Mesothelial cell of epicardium (in vitro differentiated cells): ENCODE data around the gene PATZ1. TPM values are rescaled to one million over a fixed set of nuclear protein-coding genes. Genes with fewer than 3 reads are reported as not detected.
"Not testable (repeated sequence)": the region's sequence is repeated elsewhere in the genome, so short reads cannot be mapped to it uniquely, and the experiment has no call there.

ENCODE experiments used
- DNase-seq, 2 experiments: peaks; one replicate each; pipeline ENCODE4 v3.0.0; 2021; ENCODE audit warnings: low spot score in 2 of 2; ENCODE audit not compliant: unreplicated experiment in 2 of 2
- H3K27ac Mint-ChIP-seq: 2 replicates; pipeline ENCODE4 v1.8.0; 2021; ENCODE audit warnings: mixed read lengths
- H3K27me3 Mint-ChIP-seq: 2 replicates; pipeline ENCODE4 v1.8.0; 2021; ENCODE audit warnings: low read depth, mixed read lengths
- H3K36me3 Mint-ChIP-seq: 2 replicates; pipeline ENCODE4 v1.8.0; 2021; ENCODE audit warnings: mixed read lengths
- H3K4me1 Mint-ChIP-seq: 2 replicates; pipeline ENCODE4 v1.8.0; 2021; ENCODE audit warnings: mixed read lengths
- H3K4me3 Mint-ChIP-seq: 2 replicates; pipeline ENCODE4 v1.8.0; 2021; ENCODE audit warnings: mild to moderate bottlenecking, moderate library complexity, mixed read lengths
- H3K9me3 Mint-ChIP-seq: 2 replicates; pipeline ENCODE4 v1.8.0; 2021; ENCODE audit warnings: mixed read lengths
- total RNA-seq: library from RNA; stranded (reverse); gene quantifications from 3 replicates; pipeline ENCODE4 v1.2.1, GENCODE V29; 2021
- TF ChIP-seq, protein P1 (sequence below): fragments of 200-600 bp; sonication (generic); IDR thresholded peaks from one replicate; pipeline ENCODE4 v1.5.0; 2021; ENCODE audit warnings: antibody characterized with exemption; ENCODE audit not compliant: unreplicated experiment

The PATZ1 gene
- total RNA-seq, 1 donor from 2014 or later = 70.9 TPM

DNA sequence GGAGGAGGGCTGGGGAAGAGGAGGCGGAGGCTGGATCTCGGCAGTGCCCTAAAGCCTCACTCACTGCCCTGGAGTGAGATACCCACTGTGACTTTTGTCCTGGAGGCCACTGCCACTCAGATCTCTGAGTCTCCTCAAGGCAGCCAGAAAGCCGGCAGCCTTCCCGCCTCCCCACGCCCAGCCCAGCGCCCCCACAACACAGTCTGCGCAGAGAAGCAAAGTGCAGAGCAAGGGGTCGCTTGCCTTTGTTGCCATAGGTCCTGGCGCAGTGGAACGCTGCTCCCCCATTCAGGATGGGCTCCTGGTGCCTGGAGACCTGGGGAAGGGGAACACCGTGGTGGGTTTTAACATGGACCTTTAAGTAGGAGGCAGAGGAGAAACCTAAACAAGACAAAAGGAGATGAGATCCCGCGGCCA is 17.6 kb downstream of the PATZ1 start:
- Mint-ChIP-seq H3K4me3 (no peak overlapping the region), H3K9me3 (no peaks in the 10 kb centered on the region), H3K27ac (no peak overlapping the region), H3K4me1 (no peaks in the 10 kb centered on the region), H3K27me3 (no peaks in the 10 kb centered on the region), H3K36me3 (peaks cover 67% of the 10 kb centered on the region)
- TF ChIP-seq, protein P1, sequence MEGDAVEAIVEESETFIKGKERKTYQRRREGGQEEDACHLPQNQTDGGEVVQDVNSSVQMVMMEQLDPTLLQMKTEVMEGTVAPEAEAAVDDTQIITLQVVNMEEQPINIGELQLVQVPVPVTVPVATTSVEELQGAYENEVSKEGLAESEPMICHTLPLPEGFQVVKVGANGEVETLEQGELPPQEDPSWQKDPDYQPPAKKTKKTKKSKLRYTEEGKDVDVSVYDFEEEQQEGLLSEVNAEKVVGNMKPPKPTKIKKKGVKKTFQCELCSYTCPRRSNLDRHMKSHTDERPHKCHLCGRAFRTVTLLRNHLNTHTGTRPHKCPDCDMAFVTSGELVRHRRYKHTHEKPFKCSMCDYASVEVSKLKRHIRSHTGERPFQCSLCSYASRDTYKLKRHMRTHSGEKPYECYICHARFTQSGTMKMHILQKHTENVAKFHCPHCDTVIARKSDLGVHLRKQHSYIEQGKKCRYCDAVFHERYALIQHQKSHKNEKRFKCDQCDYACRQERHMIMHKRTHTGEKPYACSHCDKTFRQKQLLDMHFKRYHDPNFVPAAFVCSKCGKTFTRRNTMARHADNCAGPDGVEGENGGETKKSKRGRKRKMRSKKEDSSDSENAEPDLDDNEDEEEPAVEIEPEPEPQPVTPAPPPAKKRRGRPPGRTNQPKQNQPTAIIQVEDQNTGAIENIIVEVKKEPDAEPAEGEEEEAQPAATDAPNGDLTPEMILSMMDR = no peak
- no peak for DNase-seq

DNA sequence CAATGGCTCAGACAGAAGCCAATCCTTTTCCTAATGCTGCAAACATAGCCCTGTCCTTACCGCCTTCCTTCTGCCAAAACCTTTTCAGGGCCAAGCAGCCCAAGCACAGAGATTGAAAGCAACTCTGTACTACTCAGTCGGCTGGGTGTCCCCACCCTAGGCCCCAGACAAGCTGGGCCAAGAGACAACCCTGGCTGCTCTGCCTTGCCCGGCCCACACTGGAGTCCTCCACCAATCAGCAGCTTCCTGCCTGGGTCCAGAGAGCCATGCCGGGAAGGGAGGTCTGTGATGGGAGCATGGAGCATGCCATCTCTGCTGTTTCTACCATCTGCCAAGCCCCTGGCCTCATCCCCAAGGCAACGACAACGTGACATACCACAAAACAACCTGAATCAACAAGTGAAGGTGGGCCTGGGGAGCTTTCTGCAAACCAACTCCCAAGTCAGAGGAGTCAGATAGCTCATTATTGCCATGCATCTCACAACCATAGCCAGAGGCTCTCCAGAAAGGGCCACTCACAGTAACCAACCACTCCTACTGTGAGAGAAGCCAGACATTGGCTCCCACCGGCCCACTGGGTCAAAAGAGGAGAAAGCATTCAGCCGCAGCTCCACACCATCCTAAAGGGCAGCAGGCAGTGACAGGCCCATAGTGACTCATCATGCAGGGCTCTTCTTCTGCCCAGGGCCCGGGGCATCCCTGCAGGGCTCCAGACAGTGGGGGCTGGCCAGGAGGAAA is 18.2 kb downstream of the PATZ1 start:
- H3K36me3 Mint-ChIP-seq = peaks cover 65% of the 10 kb centered on the region
- H3K27ac Mint-ChIP-seq = no peak overlapping the region
- TF ChIP-seq, protein P1 = no peak
- H3K9me3 Mint-ChIP-seq = no peaks in the 10 kb centered on the region
- H3K4me1 Mint-ChIP-seq = no peaks in the 10 kb centered on the region
- no peaks in the 10 kb centered on the region for H3K27me3 Mint-ChIP-seq
- H3K4me3 Mint-ChIP-seq = no peak overlapping the region
- no peak for DNase-seq

DNA sequence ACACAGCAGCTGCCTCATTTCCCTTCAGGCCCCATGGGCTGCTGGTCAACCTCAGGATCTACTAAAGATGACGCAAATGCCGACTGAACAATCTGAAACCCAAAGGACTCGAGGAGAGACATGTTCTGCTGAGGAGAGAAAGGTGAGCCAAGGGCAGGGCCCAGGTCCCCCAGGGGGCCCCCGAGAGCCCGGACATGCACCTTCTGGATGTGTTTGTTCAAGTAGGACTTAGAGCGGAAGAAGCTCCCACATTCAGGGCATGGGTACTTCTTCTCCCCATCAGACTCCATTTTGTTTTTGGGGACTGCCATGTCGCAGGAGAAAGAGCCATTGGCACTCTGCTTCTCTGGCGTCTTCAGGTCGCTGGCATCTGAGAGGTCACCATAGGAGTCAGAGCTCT is 19.3 kb downstream of the PATZ1 start:
- Mint-ChIP-seq H3K9me3 (no peaks in the 10 kb centered on the region), H3K27ac (no peak overlapping the region), H3K4me3 (no peak overlapping the region), H3K4me1 (no peaks in the 10 kb centered on the region), H3K27me3 (no peaks in the 10 kb centered on the region), H3K36me3 (peaks cover 58% of the 10 kb centered on the region)
- no peak for DNase-seq
- TF ChIP-seq, protein P1 = no peak

DNA sequence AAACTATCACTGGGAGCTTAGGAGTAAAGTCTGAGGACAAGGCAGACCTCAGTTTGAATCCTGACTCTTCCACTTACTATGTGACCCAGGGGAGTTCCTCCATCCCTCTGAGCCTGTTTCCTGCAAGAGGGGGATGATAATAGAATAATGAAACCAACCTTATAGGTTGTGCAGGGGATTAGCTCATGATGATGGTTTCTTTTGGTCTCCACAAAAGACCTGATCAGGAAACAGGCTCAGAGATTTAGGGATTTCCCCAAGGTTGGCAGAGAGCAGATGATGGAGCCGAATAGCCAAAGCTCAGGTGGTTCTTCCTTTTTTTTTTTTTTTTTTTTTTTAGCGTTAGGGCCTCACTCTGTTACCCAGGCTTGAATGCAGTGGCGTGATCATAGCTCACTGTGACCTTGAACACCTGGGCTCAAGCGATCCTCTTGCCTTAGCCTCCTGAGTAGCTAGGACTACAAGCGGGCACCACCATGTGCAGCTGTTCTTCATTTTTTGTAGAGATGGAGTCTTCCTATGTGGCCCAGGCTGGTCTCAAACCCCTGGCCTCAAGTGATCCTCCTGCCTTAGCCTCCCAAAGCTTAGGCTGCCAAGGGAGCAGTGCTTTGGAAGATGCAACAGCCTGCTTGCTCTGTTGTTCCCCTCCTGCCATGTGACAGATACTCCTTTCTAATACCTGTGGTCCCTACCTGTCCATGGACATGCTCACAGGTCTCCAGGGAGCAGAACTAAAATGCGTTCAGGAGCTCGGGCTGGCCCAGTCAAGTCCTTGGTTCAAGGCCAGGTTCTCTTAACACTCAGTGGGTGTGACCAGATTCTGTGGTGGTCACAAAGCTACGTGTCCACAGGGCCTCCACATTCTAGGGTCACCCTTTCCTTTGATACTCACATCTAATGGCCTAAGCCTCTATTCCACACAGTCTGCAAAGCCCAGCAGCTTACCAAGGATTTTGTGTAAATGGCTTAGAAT is 22.3 kb downstream of the PATZ1 start:
- TF ChIP-seq, protein P1 = no peak
- H3K36me3 Mint-ChIP-seq = peaks cover 39% of the 10 kb centered on the region
- no peaks in the 10 kb centered on the region for H3K9me3 Mint-ChIP-seq
- no peaks in the 10 kb centered on the region for H3K27me3 Mint-ChIP-seq
- no peak overlapping the region for H3K4me3 Mint-ChIP-seq
- no peak for DNase-seq
- H3K4me1 Mint-ChIP-seq = no peaks in the 10 kb centered on the region
- H3K27ac Mint-ChIP-seq = no peak overlapping the region

DNA sequence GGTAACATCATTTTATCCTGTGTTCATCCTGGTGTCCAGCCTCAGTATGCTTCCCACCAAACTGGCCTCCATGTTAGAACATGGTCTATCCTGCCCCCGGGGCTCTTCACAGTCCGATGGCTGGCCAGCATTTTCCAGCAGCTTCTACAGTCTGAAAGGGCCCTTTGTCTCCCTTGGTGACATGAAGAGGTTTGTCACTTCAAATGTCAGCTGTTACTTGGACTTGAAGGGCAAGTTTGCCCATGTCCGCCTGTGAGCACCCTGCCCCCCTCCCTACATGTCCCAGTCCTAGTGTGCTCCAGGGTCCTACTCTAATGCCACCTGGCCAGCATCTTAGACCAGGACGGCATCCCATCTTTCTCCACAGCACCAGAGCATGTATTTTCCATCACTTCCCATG is 24.7 kb downstream of the PATZ1 start:
- no peaks in the 10 kb centered on the region for H3K4me1 Mint-ChIP-seq
- H3K36me3 Mint-ChIP-seq = peaks cover 24% of the 10 kb centered on the region
- DNase-seq = no peak
- no peaks in the 10 kb centered on the region for H3K9me3 Mint-ChIP-seq
- no peak overlapping the region for H3K27ac Mint-ChIP-seq
- TF ChIP-seq, protein P1 = no peak
- H3K27me3 Mint-ChIP-seq = no peaks in the 10 kb centered on the region
- no peak overlapping the region for H3K4me3 Mint-ChIP-seq

DNA sequence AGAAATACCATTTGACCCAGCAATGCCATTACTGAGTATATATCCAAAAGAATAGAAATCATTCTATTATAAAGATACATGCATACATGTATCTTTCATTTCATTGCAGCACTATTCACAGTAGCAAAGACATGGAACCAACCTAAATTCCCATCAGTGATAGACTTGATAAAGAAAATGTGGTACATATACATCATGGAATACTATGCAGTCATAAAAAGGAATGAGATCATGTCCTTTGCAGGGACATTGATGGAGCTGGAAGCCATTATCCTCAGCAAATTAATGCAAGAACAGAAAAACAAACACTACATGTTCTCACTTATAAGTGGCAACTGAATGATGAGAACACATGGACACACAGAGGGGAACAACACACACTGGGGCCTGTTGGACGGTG is 31.9 kb downstream of the PATZ1 start:
- H3K27me3 Mint-ChIP-seq, H3K4me3 Mint-ChIP-seq, H3K27ac Mint-ChIP-seq, DNase-seq: not testable (repeated sequence)
- Mint-ChIP-seq H3K4me1 (peaks cover 15% of the 10 kb centered on the region), H3K36me3 (peaks cover 16% of the 10 kb centered on the region), H3K9me3 (peaks cover 21% of the 10 kb centered on the region)
